Coronary artery (tissue), 2 donors: ENCODE results near the gene DTL.

Experiments used
- DNase-seq: peaks from one replicate; pipeline ENCODE4 v3.0.0-alpha.2; 2017; ENCODE audit warnings: low spot score
- H3K27ac ChIP-seq, 2 donors: fragments of 200-600 bp; sonication (generic); one replicate each; pipeline ENCODE4 v1.5.1; 2016 to 2019
- H3K4me3 ChIP-seq: fragments of 200-600 bp; sonication (generic); 2 replicates; pipeline ENCODE4 v1.5.1; 2016; ENCODE audit warnings: mild to moderate bottlenecking, moderate library complexity
- CTCF ChIP-seq: fragments of 200-600 bp; sonication (generic); IDR thresholded peaks from one replicate; pipeline ENCODE4 v1.5.1; 2019; ENCODE audit warnings: antibody characterized with exemption

DTL gene

GRCh38 chr1:212107481-212107880 is 71.9 kb downstream of the DTL start:
- Histone ChIP-seq H3K4me3 (no peak overlapping the region), H3K27ac (no peak overlapping the region)
- TF ChIP-seq CTCF = no peak
- DNase-seq = no peak

DNA sequence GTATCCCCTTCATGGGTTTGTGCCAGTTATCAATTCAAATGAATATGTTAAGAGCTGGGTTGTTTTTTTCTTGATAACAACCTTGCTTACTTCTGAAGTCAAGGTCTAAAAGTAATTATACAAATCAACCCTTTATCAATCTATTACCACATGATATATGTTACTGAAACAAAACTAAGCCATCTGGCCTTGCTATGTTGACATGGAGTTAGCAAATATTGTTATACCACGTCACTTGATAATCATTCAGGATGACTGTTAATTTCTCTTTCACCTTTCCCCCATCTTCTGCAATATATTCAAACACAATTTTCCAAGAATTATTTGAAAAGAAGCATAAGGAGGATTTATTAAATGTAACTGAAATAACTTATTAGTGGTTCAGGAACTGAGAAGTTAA is 72.6 kb downstream of the DTL start:
- TF ChIP-seq CTCF = no peak
- no peak for DNase-seq
- no peak overlapping the region for H3K27ac ChIP-seq
- no peak overlapping the region for H3K4me3 ChIP-seq

- H3K4me3 ChIP-seq = no peak overlapping the region
- no peak for DNase-seq
- no peak for TF ChIP-seq CTCF
- H3K27ac ChIP-seq = no peak overlapping the region
Measured at GRCh38 chr1:212108981-212109380, 73.4 kb downstream of the DTL start.

- DNase-seq = no peak
- Histone ChIP-seq H3K4me3 (no peak overlapping the region), H3K27ac (no peak overlapping the region)
- no peak for TF ChIP-seq CTCF
Measured at GRCh38 chr1:212109728-212110127, 74.2 kb downstream of the DTL start.

GRCh38 chr1:212110617-212111016 is 75.1 kb downstream of the DTL start:
- no peak for DNase-seq
- no peak for TF ChIP-seq CTCF
- Histone ChIP-seq H3K4me3 (no peak overlapping the region), H3K27ac (no peak overlapping the region)

DNA sequence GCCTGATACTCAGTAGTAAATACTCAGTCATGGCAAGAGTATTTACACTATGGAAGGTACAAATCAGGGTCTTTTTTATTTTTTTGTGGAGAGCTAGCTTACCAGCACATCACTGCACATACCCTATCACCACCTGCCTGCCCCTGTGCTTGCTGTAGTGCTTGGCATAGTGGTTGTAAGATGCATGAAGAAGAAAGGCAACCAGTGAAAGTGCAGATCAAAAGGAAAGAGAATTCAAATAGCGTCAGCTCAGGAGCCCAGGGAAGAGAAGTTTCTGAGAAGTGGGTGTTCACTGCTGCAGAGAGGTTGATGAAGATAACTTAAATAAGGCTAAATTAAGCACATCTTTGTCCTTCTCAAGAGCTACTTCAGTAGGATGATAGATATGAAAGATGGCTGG is 76.0 kb downstream of the DTL start:
- Histone ChIP-seq H3K4me3 (no peak overlapping the region), H3K27ac (no peak overlapping the region)
- no peak for TF ChIP-seq CTCF
- DNase-seq = no peak

- H3K27ac ChIP-seq = no peak overlapping the region
- no peak for TF ChIP-seq CTCF
- no peak for DNase-seq
- no peak overlapping the region for H3K4me3 ChIP-seq
Measured at GRCh38 chr1:212113706-212114105, 78.2 kb downstream of the DTL start.
